ENCODE measurements around the gene MYMX. TPM values are rescaled to one million over a fixed set of nuclear protein-coding genes. Genes with fewer than 3 reads are reported as not detected.

Gene MYMX
- total RNA-seq, 1 experiment from 2014 or later, result not detected

DNA sequence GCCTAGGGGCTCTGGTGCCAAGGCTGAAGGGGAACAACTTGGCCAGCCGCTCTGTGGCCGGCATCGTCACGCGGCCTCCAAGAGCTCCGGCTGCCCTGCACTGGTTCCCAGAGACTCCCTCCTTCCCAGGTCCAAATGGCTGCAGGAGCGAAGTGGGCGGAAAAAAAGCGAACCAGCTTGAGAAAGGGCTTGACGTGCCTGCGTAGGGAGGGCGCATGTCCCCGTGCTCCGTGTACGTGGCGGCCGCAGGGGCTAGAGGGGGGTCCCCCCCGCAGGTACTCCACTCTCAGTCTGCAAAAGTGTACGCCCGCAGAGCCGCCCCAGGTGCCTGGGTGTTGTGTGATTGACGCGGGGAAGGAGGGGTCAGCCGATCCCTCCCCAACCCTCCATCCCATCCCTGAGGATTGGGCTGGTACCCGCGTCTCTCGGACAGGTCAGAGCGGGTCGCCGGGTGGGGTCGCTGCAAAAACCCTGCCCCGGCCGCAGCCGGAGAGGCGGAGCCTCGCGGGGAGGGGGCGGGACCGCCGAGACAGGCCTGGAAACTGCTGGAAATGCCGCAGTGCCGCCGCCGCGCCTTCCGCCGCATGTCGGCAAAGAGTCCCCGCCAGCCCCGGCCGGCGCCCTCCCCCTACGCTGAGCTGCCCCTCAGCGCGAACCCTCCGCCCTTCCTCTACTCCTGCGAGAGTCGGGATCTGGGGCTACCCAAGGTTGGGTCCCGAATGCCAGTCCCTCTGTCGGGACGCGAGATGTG is 29.4 kb downstream of the MYMX start:
- CTCF ChIA-PET, result interaction anchor here (0.5 to 1.0 kb wide), 2 partner anchors 11 to 21 kb away, joined by 3 to 4 read pairs; partner anchors contain the start of gene SLC35B2

DNA sequence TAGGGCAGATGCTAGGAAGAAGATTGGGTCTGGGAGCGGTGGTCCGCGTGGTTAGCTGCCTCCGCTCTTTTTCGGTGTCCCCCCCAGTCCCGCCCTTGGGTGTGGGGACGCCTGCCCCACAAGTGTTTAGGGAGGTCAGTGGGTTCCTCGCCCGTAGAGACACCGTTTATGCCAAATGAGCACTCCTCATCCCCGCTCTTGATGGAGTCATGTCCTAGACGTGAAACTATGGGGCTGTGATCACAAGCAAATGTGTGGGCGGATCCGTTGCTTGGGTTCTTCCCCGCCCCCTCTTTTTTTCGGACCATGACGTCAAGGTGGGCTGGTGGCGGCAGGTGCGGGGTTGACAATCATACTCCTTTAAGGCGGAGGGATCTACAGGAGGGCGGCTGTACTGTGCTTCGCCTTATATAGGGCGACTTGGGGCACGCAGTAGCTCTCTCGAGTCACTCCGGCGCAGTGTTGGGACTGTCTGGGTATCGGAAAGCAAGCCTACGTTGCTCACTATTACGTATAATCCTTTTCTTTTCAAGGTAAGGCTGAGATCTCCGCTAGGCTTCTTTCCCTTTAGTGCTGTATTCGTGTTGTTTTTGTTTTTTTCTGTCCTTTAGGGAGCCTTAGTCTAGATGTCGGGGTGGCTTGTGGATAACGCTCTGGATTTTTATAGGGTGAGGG is 30.1 kb downstream of the MYMX start, which contains the start of gene HSP90AB1:
TSS of gene HSP90AB1 (plus strand) at position 439 of the 675 bp plus-strand sequence. CDS start 1,529 bp downstream, outside the sequence.
- no TSS peak for BruUV-seq (replicated peaks)
- ChIA-PET CTCF (interaction anchor here (0.6 to 1.0 kb wide), 2 partner anchors 10 to 20 kb away, joined by 3 to 4 read pairs; partner anchors contain the start of gene SLC35B2), POLR2A (ENCODE audit: low non-redundant PET) (interaction anchor here (0.5 to 1.3 kb wide), 9 partner anchors 10 to 320 kb away, joined by 3 to 18 read pairs (median 4); partner anchors contain the start of gene SLC35B2)
- peak; percentile 98 for DNase-seq (ENCODE audit: low spot score)
- TF ChIP-seq, protein P1, sequence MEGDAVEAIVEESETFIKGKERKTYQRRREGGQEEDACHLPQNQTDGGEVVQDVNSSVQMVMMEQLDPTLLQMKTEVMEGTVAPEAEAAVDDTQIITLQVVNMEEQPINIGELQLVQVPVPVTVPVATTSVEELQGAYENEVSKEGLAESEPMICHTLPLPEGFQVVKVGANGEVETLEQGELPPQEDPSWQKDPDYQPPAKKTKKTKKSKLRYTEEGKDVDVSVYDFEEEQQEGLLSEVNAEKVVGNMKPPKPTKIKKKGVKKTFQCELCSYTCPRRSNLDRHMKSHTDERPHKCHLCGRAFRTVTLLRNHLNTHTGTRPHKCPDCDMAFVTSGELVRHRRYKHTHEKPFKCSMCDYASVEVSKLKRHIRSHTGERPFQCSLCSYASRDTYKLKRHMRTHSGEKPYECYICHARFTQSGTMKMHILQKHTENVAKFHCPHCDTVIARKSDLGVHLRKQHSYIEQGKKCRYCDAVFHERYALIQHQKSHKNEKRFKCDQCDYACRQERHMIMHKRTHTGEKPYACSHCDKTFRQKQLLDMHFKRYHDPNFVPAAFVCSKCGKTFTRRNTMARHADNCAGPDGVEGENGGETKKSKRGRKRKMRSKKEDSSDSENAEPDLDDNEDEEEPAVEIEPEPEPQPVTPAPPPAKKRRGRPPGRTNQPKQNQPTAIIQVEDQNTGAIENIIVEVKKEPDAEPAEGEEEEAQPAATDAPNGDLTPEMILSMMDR (conservative IDR thresholded peaks at IDR 0.05; ENCODE audit: low read depth, low read length), result no peak
- TF ChIP-seq EZH2 (IDR thresholded peaks at IDR 0.05; ENCODE audit: borderline replicate concordance, low read depth, low read length, poor library complexity, severe bottlenecking), result no peak
- peaks cover 20% of the 10 kb centered on the region for H3K4me1 ChIP-seq (ENCODE audit: insufficient read depth, low read length, poor library complexity, severe bottlenecking)
- peak within 1 kb of the TSS; percentile 95 for H3K27ac ChIP-seq (ENCODE audit: low read depth, low read length, poor library complexity, severe bottlenecking)
- no peaks in the 10 kb centered on the region for H3K27me3 ChIP-seq (replicated peaks; ENCODE audit: insufficient read depth, low read depth, low read length, poor library complexity)
- intact Hi-C loops (cut with micrococcal nuclease; ENCODE audit: unreplicated experiment), result no loop called here
- H3K9me3 ChIP-seq (ENCODE audit: low read depth, low read length, poor library complexity, severe bottlenecking), result no peaks in the 10 kb centered on the region
- peaks cover 40% of the 10 kb centered on the region for H3K36me3 ChIP-seq (ENCODE audit: insufficient read depth, low read length, poor library complexity, severe bottlenecking)
- H3K4me3 ChIP-seq (ENCODE audit: low read depth, low read length, poor library complexity, severe bottlenecking), result peak within 1 kb of the TSS; percentile 80

More for the DNA sequence above, 29.4 kb downstream of the MYMX start:
- H3K27ac ChIP-seq (ENCODE audit: low read depth, low read length, poor library complexity, severe bottlenecking), result peak overlapping the region; percentile 95
- intact Hi-C loops (cut with micrococcal nuclease; ENCODE audit: unreplicated experiment), result no loop called here
- no TSS peak for BruUV-seq (replicated peaks)
- H3K27me3 ChIP-seq (replicated peaks; ENCODE audit: insufficient read depth, low read depth, low read length, poor library complexity), result no peaks in the 10 kb centered on the region
- H3K4me1 ChIP-seq (ENCODE audit: insufficient read depth, low read length, poor library complexity, severe bottlenecking), result peaks cover 20% of the 10 kb centered on the region
- peaks cover 33% of the 10 kb centered on the region for H3K36me3 ChIP-seq (ENCODE audit: insufficient read depth, low read length, poor library complexity, severe bottlenecking)
- POLR2A ChIA-PET (ENCODE audit: low non-redundant PET), result interaction anchor here (0.5 to 1.3 kb wide), 8 partner anchors 10 to 321 kb away, joined by 3 to 18 read pairs (median 4); partner anchors contain the start of gene SLC35B2
- H3K4me3 ChIP-seq (ENCODE audit: low read depth, low read length, poor library complexity, severe bottlenecking), result peak overlapping the region; percentile 80
- peak; percentile 83 for DNase-seq (ENCODE audit: low spot score)
- H3K9me3 ChIP-seq (ENCODE audit: low read depth, low read length, poor library complexity, severe bottlenecking), result no peaks in the 10 kb centered on the region
- no peak for TF ChIP-seq EZH2 (IDR thresholded peaks at IDR 0.05; ENCODE audit: borderline replicate concordance, low read depth, low read length, poor library complexity, severe bottlenecking)
- TF ChIP-seq, protein P1 (conservative IDR thresholded peaks at IDR 0.05; ENCODE audit: low read depth, low read length), result peak; percentile 48; the same call in 1 of the 2 replicates

Measured in A673 (cell line).